Measurements from ENCODE around the gene SEMA3F.

GRCh38 chr3:50150404-50150750 lies 4.7 kb upstream of the SEMA3F start:
- no peak for TF ChIP-seq RAD21 (IDR thresholded peaks at IDR 0.05; ENCODE audit: low read depth)
- TF ChIP-seq EP300 (IDR thresholded peaks at IDR 0.05; ENCODE audit: borderline replicate concordance): no peak
- TF ChIP-seq MAX (IDR thresholded peaks at IDR 0.05): no peak
- TF ChIP-seq REST (IDR thresholded peaks at IDR 0.05; ENCODE audit: low read depth): no peak
- no peak for TF ChIP-seq TAF1 (IDR thresholded peaks at IDR 0.05; ENCODE audit: low read depth)
- no peak for TF ChIP-seq CEBPB (IDR thresholded peaks at IDR 0.05)
- no peak for TF ChIP-seq EGR1 (IDR thresholded peaks at IDR 0.05)
- TF ChIP-seq USF1 (IDR thresholded peaks at IDR 0.05): no peak
- no peak for TF ChIP-seq TCF12 (IDR thresholded peaks at IDR 0.05; ENCODE audit: low read depth)
- no peak for TF ChIP-seq ZBTB7A (IDR thresholded peaks at IDR 0.05; ENCODE audit: low read depth)
- no peak for TF ChIP-seq TEAD4 (IDR thresholded peaks at IDR 0.05)
